ENCODE data around the gene B4GALT3. TPM values are rescaled to one million over a fixed set of nuclear protein-coding genes. Genes with fewer than 3 reads are reported as not detected.

B4GALT3 gene
- total RNA-seq, 1 donor from 2014 or later, result 25.5 TPM

GRCh38 chr1:161163793-161164192 lies 13.5 kb downstream of the B4GALT3 start:
- DNase-seq (ENCODE audit: low read depth), result no peak

GRCh38 chr1:161162806-161163205 lies 14.5 kb downstream of the B4GALT3 start:
- DNase-seq (ENCODE audit: low read depth), result no peak

- no peak for DNase-seq (ENCODE audit: low read depth)
These were observed 15.3 kb downstream of the B4GALT3 start for GRCh38 chr1:161162052-161162451.

GRCh38 chr1:161161652-161162051 lies 15.7 kb downstream of the B4GALT3 start:
- DNase-seq (ENCODE audit: low read depth), result no peak

DNA sequence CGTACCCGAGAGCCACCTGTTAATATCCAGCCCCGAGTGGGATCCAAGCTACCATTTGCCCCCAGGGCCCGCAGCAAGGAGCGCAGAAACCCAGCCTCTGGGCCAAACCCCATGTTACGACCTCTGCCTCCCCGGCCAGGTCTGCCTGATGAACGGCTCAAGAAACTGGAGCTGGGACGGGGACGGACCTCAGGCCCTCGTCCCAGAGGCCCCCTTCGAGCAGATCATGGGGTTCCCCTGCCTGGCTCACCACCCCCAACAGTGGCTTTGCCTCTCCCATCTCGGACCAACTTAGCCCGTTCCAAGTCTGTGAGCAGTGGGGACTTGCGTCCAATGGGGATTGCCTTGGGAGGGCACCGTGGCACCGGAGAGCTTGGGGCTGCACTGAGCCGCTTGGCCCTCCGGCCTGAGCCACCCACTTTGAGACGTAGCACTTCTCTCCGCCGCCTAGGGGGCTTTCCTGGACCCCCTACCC lies 16.6 kb downstream of the B4GALT3 start:
- no peak for DNase-seq (ENCODE audit: low read depth)

DNA sequence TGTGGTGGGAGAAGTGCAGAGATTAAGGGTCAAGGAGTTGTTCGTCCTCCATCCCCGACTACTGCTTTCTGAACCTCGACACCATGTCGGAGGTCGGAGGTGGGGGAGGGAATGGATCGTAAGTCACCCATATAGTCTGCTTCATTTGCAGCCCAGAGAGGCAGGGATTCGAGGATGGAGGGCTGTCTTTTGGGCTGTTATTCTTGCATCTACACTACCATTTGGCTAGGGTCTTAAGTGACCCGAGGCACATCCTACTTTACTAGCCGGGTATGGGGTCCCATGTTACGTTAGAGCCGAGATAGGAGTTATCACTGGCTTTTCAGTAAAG lies 17.4 kb downstream of the B4GALT3 start:
- no peak for DNase-seq (ENCODE audit: low read depth)

- peak; percentile 69 for DNase-seq (ENCODE audit: low read depth)
These were observed 18.0 kb downstream of the B4GALT3 start, which contains the start of gene USP21 for GRCh38 chr1:161159087-161159912. TSS of gene USP21 (plus strand) at chr1:161159500. CDS start at chr1:161160641, 1,141 bp downstream.

DNA sequence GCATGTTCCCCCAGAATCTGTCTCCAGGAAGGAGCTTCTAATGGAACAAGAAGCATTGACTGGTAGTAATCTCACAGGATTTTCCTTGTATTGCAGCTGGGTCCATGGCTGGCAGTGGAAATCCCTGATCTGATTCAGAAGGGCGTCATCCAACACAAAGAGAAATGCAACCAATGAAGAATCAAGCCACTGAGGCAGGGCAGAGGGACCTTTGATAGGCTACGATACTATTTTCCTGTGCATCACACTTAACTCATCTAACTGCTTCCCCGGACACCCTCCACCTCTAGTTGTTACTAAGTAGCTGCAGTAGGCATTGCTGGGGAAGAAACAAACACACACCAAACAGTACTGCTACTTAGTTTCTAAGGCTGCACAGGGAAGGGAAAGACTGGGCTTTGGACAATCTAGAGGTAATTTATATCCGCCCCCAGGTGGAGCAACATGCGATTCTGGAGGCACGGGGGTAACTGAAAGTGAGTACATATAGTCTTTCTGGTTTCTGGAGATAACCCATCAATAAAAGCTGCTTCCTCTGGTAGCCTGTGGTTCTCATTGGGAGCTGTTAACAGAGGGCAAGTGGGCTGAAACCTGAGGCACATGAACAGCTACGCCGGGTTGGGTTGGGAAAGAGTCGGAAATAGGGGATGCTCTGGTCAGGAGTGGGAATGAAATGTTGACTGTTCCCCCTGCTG lies 18.8 kb downstream of the B4GALT3 start:
- DNase-seq (ENCODE audit: low read depth), result no peak

DNA sequence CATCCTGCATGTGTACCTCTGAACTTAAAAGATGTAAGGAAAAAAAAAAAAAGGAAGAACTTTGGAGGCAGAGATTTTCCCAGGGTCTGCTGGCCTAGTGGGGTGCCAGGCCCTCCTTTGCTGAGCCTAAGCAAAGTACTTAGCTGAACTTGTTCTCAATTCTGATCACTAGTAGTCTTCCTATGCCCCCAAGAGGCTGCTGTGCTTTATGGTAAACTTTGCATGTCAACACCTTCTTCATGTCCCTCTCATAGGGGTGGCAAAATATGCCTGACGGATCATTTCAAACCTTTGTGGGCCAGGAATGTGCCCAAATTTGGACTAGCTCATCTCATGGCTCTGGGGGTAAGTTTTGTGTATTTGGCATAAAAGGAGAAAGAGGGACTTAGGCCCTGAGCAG lies 19.4 kb downstream of the B4GALT3 start:
- no peak for DNase-seq (ENCODE audit: low read depth)

DNA sequence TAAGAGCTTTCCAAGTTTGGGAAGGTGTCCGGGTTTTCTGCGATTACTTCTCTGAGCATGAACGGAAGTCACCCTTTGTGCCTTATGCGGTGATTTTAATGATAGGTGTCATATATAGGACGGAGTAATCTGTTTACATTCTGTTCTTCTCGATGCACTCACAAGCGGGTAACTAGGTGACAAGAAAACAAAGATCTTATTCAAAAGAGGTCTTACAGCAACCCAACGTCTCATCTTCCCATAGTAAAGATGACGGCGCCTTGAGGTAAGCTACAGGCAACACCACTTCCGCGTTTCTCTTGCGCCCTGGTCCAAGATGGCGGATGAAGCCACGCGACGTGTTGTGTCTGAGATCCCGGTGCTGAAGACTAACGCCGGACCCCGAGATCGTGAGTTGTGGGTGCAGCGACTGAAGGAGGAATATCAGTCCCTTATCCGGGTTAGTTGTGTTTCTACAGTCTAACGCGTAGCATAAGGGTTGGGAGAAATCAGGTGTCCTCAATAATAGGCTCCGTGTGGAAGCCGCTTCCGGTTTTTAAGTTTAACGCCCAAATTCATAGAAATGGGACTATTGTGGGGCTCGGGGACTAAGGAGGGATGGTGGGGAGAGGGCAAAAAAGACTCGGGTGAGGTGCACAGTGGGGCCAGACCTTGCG lies 23.5 kb downstream of the B4GALT3 start, which contains the start of gene UFC1:
TSS of gene UFC1 (plus strand) at position 297 of the 656 bp plus-strand sequence. CDS start at position 317, 20 bp downstream.
- DNase-seq (ENCODE audit: low read depth), result peak; percentile 85

DNA sequence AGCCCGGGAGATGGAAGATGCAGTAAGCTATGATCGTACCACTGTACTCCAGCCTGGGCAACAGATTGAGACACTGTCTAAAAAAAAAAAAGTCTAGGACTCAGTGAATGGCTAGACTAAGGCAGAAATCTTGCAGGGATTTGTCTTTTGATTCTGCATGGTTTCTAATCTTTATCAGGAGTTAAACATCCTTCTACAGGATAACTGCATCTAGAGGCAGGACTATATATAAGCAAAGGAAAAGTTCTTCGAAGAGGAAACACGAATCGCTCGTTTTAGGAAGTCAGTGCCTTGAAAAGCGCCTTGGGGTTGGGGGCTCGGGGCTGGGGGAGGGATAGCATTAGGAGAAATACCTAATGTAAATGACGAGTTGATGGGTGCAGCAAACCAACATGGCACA lies 24.1 kb downstream of the B4GALT3 start:
- no peak for DNase-seq (ENCODE audit: low read depth)

DNA sequence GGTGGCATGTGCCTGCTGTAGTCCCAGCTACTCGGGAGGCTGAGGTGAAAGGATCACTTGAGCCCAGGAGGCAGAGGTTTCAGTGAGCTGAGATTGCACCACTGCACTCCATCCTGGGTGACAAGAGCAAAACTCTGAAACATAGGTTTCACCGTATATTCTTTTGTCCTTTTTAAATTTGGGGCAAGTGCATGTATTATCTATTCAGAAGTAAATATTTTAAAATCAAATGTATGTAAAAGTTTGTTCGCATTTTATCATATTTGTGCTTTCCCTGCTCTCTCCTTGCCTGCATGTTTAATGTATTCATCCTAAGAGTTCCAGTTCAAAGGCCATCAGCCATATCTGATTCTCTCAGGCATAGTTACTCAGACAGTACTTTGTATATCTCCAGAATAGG lies 31.5 kb downstream of the B4GALT3 start:
- no peak for DNase-seq (ENCODE audit: low read depth)

DNA sequence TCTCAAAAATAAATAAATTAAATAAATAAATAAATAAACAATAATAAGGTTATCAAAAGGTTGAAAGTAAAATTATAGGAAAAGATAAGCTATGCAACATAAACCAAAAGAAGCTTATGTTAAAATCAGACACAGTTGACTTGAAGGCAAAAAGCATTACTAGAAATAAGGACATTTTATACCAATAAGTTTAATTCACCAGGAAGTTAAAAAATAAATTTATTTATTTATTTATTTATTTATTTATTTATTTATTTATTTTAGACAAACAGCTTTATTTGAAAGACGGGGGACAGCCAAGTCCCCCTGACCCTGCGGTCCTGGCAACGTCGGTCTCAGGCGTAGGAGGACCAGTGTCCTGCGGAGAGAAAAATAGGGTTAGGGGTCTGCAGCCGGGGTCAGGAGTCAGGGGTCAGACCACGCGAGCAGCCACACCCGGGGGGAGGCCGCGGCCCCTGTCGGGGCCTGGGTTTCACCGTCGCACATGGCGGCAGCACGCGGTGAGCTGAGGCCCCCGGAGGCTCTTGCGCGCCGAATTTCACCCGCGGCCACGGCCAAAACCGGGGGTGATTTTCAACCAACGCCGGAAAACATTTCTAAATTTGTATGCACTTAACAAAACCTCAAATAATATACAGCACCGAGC lies 36.4 kb downstream of the B4GALT3 start:
- no peak for DNase-seq (ENCODE audit: low read depth)

DNA sequence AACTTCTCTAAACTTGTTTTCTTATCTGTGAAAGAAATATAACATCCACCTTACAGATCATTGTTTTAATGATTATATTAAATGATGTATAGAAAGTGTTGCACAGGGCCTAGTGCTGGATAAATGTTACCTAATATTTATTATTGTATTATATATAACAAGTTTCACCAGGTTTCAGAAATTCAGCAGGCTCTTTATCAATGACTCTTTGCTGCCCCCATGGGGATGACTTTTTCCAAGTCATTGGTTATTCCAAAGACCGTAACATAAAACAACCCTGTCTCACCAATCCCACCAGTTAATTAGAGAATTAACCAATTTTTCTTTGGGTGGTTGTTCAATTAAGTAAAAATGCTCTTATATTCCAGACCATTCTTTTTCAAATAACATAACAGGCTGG lies 37.5 kb downstream of the B4GALT3 start:
- DNase-seq (ENCODE audit: low read depth), result peak; percentile 57

DNA sequence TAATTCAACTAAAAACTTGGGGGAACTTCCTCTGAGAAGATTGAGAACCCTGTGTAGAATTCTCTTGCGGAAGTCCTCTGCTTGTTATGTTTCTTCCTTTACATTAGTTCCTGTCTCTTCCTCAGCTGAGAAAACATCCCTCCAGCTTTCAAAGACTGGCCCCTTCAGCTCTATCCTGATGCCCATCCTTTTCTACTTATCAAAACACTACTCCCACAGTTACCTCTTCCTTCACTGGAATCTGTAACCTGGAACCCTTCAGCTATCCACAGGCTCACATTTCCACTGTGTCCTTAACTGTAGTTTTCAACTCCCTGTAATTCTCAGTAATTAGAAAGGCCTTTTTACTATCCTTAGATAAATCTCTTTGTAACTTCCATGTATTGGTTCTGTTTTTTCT lies 38.9 kb downstream of the B4GALT3 start:
- DNase-seq (ENCODE audit: low read depth), result no peak

DNA sequence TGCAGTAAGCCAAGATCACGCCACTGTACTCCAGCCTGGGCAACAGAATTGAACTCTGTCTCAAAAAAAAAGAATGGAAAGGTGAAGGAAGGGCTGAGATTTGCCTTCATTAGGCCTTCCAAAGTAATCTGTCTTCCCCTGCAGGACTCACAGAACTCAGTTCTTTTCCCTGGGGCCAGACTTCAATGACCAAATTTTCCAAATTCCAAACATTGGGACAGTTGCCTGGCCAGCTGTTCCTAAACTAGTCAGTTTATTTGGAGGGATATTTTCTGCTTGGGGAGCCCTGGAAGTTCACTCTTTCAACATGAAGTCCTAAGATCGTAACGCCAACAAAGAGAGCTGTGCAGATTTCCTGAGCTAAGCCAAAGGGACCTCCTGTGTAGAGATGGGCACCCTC lies 39.4 kb downstream of the B4GALT3 start:
- no peak for DNase-seq (ENCODE audit: low read depth)

- no peak for DNase-seq (ENCODE audit: low read depth)
These were observed 44.0 kb downstream of the B4GALT3 start for GRCh38 chr1:161133220-161133740.

GRCh38 chr1:161132410-161133219 lies 44.7 kb downstream of the B4GALT3 start, which contains the start of gene DEDD:
TSS of gene DEDD (minus strand) at chr1:161132667. CDS start at chr1:161124462, 8,205 bp downstream.
- DNase-seq (ENCODE audit: low read depth), result peak; percentile 95

DNA sequence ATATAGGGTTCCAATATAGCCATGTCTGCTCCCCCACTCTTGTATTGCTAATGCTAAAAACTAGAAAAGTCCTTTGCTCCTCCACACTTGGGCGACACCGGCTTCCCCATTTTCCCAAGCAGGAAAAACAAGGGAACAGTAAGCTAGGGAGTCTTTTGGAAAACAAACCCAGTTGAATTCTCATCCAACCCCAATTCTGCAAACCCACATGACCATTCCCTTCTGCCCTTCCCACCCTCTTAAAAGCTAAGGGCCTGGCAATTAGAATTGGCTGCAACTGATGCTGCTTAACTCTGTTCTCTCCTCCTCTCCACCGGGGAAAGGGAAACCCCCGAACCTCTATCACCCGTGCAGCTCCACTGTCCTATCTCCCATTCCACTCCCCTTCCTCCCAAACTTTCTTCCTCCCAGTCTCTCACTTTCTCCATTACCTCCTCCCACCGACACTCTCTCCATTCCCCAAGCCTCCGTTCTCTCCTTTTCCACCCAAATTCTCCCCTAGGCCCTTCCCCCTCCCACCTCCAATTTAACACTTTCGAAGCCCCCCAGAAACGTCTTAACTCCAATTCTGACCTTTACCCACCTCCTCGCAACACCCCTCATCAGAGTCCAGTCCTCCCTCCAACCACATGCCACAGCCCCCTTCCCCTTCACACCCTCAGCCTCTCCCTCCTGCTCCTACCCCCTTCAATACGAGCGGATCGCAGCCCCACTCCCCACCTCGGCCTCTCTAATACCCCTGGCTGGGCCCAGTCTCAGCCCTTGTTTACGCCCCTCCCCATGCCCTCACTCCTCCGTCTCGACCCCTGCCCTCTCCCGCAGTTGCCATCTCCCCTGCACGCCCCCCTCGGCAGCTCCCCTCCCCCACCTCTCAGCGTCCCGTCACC lies 45.5 kb downstream of the B4GALT3 start:
- no peak for DNase-seq (ENCODE audit: low read depth)

DNA sequence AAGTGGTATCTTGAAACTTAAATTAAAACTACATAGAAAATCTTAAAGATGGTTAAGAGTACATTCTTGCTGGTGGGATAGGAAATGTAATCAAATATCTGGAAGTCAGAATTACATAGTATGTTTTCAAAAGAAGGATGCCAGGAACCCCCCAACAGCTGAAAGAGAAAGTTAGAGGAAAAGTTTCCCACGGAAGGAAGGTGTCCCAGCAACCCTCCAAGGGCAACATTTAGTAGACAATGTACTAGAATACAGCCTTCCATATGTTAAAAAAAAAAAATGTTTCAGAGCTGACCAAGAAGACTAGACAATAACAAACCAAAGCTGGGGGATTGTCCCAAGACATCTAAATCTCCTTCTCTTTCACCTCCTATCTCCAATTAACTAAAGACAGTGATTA lies 47.0 kb downstream of the B4GALT3 start:
- DNase-seq (ENCODE audit: low read depth), result no peak

All from renal cortical epithelial cell (primary cell).